B cell (primary cell): ENCODE data around the gene CATSPER3.

Source experiments
- EZH2 ChIP-seq: IDR thresholded peaks from 2 replicates; pipeline ENCODE4 v1.6.1; 2012; ENCODE audit warnings: borderline replicate concordance, low read depth, mild to moderate bottlenecking, moderate library complexity, low read length; ENCODE audit not compliant: insufficient read depth, poor library complexity, severe bottlenecking
- TF ChIP-seq, protein P1 (sequence below): fragments of 200-600 bp; IDR thresholded peaks from one replicate; pipeline ENCODE4 v1.8.0; 2022; ENCODE audit warnings: antibody characterized with exemption, mild to moderate bottlenecking

DNA sequence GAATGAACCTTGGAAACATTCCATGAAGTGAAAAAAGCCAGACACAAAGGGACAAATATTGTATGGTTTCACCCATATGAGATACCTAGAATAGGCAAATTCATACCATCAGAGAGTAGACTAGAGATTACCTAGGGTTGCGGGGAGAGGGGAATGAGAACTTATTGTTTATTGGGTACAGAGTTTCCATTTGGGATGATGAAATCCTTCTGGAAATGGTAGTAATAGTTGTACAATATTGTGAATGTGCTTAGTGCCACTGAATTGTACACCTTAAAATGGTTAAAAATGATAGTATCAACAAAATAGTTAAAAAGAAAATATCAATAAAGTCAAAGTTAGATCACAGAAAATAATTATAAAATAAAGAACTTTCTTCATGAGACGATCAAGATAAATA, 25.5 kb downstream of the CATSPER3 start:
- TF ChIP-seq, protein P1, sequence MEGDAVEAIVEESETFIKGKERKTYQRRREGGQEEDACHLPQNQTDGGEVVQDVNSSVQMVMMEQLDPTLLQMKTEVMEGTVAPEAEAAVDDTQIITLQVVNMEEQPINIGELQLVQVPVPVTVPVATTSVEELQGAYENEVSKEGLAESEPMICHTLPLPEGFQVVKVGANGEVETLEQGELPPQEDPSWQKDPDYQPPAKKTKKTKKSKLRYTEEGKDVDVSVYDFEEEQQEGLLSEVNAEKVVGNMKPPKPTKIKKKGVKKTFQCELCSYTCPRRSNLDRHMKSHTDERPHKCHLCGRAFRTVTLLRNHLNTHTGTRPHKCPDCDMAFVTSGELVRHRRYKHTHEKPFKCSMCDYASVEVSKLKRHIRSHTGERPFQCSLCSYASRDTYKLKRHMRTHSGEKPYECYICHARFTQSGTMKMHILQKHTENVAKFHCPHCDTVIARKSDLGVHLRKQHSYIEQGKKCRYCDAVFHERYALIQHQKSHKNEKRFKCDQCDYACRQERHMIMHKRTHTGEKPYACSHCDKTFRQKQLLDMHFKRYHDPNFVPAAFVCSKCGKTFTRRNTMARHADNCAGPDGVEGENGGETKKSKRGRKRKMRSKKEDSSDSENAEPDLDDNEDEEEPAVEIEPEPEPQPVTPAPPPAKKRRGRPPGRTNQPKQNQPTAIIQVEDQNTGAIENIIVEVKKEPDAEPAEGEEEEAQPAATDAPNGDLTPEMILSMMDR: no peak
- TF ChIP-seq EZH2: no peak
